Measurements from ENCODE around the gene KRTAP10-12.

GRCh38 chr21:44718093-44718492, 21.1 kb downstream of the KRTAP10-12 start:
- TF ChIP-seq, protein P1, sequence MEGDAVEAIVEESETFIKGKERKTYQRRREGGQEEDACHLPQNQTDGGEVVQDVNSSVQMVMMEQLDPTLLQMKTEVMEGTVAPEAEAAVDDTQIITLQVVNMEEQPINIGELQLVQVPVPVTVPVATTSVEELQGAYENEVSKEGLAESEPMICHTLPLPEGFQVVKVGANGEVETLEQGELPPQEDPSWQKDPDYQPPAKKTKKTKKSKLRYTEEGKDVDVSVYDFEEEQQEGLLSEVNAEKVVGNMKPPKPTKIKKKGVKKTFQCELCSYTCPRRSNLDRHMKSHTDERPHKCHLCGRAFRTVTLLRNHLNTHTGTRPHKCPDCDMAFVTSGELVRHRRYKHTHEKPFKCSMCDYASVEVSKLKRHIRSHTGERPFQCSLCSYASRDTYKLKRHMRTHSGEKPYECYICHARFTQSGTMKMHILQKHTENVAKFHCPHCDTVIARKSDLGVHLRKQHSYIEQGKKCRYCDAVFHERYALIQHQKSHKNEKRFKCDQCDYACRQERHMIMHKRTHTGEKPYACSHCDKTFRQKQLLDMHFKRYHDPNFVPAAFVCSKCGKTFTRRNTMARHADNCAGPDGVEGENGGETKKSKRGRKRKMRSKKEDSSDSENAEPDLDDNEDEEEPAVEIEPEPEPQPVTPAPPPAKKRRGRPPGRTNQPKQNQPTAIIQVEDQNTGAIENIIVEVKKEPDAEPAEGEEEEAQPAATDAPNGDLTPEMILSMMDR (IDR thresholded peaks at IDR 0.05 in 4 of 5, conservative IDR thresholded peaks at IDR 0.05 in 1 of 5) = no peak
- TF ChIP-seq POLR2A (IDR thresholded peaks at IDR 0.05) = no peak
